ENCODE measurements around the gene MYCN.

- TF ChIP-seq ZNF121 (CRISPR knock-in tag; IDR thresholded peaks at IDR 0.05) (no peak), CTCF (IDR thresholded peaks at IDR 0.05) (no peak), E2F1 (CRISPR knock-in tag; IDR thresholded peaks at IDR 0.05) (no peak), NR1H2 (CRISPR knock-in tag; IDR thresholded peaks at IDR 0.05) (no peak), MAX (CRISPR knock-in tag; IDR thresholded peaks at IDR 0.05) (no peak), CREB1 (CRISPR knock-in tag; IDR thresholded peaks at IDR 0.05) (no peak), NFYB (CRISPR knock-in tag; conservative IDR thresholded peaks at IDR 0.05; ENCODE audit: low read depth) (no peak), FOXJ3 (CRISPR knock-in tag; IDR thresholded peaks at IDR 0.05; ENCODE audit: borderline replicate concordance) (no peak), ATF6 (CRISPR knock-in tag; IDR thresholded peaks at IDR 0.05) (no peak)
Measured at GRCh38 chr2:15931319-15931890, 8.9 kb upstream of the MYCN start.

All from WTC11 (cell line).